ENCODE measurements around the gene HTRA2.

Gene HTRA2

DNA sequence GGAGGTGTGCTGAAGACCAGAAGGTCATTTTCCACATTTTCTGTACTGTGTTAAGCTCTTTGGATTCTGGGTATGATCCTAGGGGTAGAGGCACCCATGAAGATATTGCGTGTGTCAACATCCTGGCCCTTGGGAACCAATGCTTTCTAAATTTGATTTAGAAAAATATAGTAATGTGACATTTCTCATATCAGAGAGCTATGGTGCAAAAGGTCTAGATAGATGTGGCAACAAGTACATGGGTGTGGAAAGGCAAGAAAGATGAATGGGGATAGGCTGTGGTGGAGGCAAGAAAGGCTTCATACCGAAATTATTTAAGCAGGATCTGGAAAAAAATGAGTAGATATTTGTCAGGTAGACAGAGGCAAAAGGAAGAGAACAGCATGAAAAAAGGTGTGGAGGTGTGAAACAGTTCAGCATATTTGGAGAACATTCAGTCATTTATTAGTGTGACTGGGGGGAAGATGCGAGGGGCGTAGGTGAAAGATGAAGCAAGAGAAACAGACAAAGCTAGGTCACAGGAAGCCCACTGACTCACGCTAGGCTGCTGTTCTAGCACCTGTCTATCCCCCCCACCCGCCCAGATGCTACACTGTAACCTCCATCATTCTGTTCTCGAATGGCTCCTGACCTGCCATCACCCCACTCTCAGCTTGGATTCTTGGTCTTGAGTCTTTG is 36.5 kb downstream of the HTRA2 start:
- no peak for DNase-seq

DNA sequence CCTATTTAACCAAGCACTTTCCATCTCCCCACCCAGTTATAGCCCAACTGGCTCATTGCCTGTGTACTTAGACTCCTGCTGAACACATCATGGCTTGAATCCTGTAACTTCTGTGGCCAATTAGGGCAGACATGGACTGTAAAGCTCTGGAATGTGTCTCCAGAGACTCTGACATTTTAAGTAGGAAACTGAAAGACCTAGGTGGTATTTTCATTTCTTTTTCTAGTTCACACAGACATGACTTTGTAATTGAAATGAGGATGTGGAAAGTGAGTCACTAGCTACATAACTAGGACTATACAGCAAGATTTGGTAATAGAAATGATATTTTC is 37.0 kb downstream of the HTRA2 start:
- no peak for DNase-seq

DNA sequence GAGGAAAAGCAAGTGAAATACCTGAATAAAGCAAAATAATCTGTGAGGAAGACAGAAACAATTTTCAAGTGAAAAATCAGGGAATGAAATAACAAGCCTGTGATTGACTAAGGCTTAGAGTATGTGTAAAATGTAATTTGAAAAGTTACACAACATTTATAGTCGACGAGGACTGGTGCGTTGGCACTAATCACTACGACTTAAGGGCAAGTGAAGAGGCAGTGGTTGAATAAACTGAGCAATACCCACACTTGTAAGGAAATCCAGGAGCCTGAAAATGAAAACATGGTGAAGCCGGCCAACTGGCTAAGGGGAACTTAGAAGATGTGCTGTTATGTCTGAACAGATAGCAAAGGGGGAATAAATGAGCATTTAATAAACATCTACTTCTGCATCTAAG is 38.1 kb downstream of the HTRA2 start:
- no peak for DNase-seq

- DNase-seq: no peak
Measured at GRCh38 chr2:74569686-74570085, 40.0 kb downstream of the HTRA2 start.

DNA sequence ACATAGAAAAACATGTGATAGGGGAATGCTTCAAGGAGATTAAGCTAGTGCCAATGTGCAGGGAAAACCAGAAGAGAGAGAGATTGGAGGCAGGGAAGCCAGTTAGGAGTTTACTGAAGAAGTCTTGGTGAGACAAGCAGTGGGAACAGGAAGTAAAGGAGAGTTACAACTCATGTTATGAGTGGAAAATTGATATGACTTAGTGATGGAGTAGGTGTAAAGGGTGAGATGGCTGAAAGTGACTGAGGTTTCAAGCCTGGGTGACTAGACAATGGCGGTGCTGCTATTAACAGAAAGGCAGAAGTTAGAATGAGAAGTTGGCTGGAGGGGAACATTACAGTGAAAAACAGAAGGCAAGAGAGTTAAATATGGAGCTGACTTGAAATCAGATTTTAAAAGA is 41.3 kb downstream of the HTRA2 start:
- DNase-seq: no peak

GRCh38 chr2:74572178-74572925 is 42.6 kb downstream of the HTRA2 start:
- no peak for DNase-seq

GRCh38 chr2:74573747-74574562 is 44.2 kb downstream of the HTRA2 start:
- no peak for DNase-seq

DNA sequence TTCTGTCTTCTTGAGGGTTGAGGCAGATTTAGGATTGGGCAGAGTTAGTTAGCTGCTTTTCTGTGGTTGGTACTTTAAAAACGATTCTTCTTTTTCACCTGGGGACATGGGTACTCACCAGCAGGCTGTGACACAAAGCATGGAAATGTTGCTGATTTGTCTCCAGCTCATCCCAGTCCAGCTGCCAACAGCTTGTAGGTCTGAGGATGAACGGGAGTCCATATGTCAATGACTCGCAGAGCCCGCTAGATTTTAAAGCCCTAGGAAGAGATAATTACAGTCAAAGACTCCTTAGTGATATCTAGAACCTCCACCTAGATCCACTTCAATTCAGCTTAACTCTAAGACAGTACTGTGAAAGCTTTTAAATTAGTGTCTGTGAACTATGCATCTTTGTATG is 45.6 kb downstream of the HTRA2 start:
- DNase-seq: no peak

DNA sequence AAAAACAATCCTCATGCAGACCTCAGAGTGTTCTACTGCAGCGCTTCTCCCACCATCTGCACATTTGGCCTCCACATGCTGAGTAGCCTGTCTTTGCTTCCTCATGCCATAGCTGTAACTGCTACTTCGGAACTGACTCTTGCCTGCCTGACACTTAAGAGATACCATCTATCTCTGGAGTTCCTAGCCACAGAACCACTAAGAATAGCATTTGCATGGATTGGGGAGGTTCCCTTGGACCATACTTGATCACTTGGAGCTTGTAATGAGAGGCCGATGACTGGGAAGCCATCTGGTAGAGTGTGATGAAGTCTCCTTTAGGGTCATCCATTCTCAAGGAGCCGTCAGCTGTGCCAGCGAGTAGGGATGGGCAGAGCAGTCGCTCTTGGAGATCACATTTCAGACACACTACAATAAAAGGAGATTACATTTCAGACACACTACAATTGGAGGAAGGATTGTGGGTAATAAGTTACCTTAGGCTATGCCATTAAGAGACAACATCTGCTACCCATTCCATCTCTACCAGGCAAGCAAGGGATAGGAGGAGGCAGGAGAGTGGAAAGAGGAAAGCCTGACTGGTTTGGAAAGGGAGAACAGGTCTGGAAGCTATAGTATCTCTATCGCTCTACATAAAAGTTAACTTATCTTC is 46.6 kb downstream of the HTRA2 start:
- DNase-seq: no peak

GRCh38 chr2:74576863-74577229 is 47.1 kb downstream of the HTRA2 start:
- DNase-seq: no peak

- no peak for DNase-seq
Measured at GRCh38 chr2:74577448-74577847, 47.7 kb downstream of the HTRA2 start.

DNA sequence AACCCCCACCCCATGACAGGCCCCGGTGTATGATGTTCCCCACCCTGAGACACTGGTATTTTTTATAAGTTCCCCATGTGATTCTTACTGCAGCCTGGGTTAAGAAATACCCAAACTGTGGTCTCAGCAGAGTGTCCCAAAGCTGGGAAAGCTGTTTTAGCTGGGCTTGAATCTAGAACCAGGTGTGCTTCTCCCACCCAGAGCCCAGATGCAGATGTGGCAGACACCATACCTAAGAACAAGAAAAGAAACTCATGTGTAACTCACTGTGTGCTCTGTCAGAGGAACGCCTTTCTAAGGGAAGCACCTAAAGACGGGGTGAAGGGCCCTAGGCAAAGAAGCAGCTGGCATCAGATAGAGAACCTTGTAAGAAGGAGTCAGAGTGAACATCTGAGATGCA is 48.7 kb downstream of the HTRA2 start:
- no peak for DNase-seq

DNA sequence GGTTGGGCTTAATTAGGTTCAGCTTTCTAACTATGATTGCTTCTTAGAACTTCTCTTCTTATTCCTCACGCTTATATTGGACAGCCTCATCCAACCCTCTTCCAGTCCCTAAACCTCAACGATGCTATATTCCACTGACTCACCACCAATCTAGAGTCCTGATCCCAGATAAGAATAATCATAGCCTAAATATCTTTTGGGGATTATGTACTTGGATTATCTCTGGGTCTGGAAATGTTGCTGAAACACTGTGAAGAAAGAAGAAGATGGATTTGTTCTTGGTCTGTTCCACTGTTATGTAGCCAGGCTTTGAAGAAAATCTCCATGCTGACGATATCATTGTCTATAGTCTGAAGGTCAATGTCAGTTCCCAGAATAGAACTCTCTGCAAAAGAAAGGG is 51.7 kb downstream of the HTRA2 start:
- DNase-seq: no peak

GRCh38 chr2:74582184-74582583 is 52.5 kb downstream of the HTRA2 start:
- DNase-seq: no peak

All from activated naive CD4-positive, alpha-beta T cell treated with anti-CD3 and anti-CD28 coated beads, Interleukin-2, amount 50 U/mL, for 16 hours (primary cell).